Activated CD8-positive, alpha-beta memory T cell treated with anti-CD3 and anti-CD28 coated beads, Interleukin-2, amount 10 ng/mL, durations not matched to agents 7 days and 5 days (primary cell): ENCODE data around the gene MC5R. TPM values are rescaled to one million over a fixed set of nuclear protein-coding genes. Genes with fewer than 3 reads are reported as not detected.
"Not testable (repeated sequence)": the region's sequence is repeated elsewhere in the genome, so short reads cannot be mapped to it uniquely, and the experiment has no call there.

Experiments used
- ATAC-seq: fragments of 150-1000 bp; cut with Tn5 transposase; one replicate; pipeline ENCODE4 v1.10.0; 2021; ENCODE audit warnings: moderate library complexity
- CTCF ChIA-PET: fragments of 350-600 bp; sonication (Branson Sonifier 250); formaldehyde crosslinking; loops from one replicate; lab custom pipeline; 2021; ENCODE audit warnings: antibody characterized with exemption; lab: Charles Lee
- DNase-seq: peaks from one replicate; pipeline ENCODE4 v3.0.0-alpha.2; 2020
- H3K27ac Mint-ChIP-seq: one replicate; pipeline ENCODE4 v1.8.0; 2021; ENCODE audit warnings: mild to moderate bottlenecking, mixed read lengths
- H3K27me3 Mint-ChIP-seq: one replicate; pipeline ENCODE4 v1.8.0; 2021; ENCODE audit warnings: mixed read lengths
- H3K36me3 Mint-ChIP-seq: one replicate; pipeline ENCODE4 v1.8.0; 2021; ENCODE audit warnings: mild to moderate bottlenecking, mixed read lengths
- H3K4me1 Mint-ChIP-seq: one replicate; pipeline ENCODE4 v1.8.0; 2021; ENCODE audit warnings: mixed read lengths
- H3K4me3 Mint-ChIP-seq: one replicate; pipeline ENCODE4 v1.8.0; 2021; ENCODE audit warnings: mild to moderate bottlenecking, moderate library complexity, mixed read lengths
- H3K9me3 Mint-ChIP-seq: one replicate; pipeline ENCODE4 v1.8.0; 2022; ENCODE audit warnings: low read depth, mixed read lengths
- total RNA-seq, 2 experiments: library from RNA; stranded (reverse); gene quantifications; one replicate each; pipeline ENCODE4 v1.2.3, GENCODE V29; 2021

The MC5R gene
- total RNA-seq, 2 experiments from 2014 or later: 0.12 TPM; not detected in 1

DNA sequence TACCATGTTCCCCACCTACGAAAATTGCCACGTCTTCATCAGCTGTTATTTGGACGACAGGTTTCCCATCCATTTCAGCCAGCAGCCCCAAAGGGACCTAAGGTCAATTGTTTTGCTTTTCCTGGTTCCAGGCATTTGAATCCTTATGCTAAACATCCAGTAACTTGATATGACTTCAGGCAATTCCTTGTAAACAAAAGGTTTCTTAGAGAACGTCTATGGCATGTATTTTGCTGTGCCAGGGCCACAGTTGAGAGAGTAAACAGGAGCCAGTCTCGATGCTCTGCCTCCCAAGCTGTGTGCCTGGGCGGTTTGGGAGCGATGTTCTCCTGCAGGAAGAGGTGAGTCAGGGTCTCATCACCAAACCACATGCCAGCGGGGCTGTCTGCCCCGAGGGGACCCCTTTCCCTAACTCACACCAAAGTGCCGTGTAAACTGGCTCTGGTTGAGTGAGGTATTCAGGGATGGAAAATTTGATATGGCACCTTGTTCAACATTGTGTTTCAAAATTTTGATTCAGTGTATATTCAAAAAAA, 12.9 kb upstream of the MC5R start:
- H3K27me3 Mint-ChIP-seq: peaks cover 28% of the 10 kb centered on the region
- no peaks in the 10 kb centered on the region for H3K36me3 Mint-ChIP-seq
- no peak overlapping the region for H3K27ac Mint-ChIP-seq
- ATAC-seq (no peak), DNase-seq (no peak)
- H3K4me3 Mint-ChIP-seq: no peak overlapping the region
- CTCF ChIA-PET: no interaction called here
- H3K9me3 Mint-ChIP-seq: no peaks in the 10 kb centered on the region
- H3K4me1 Mint-ChIP-seq: no peaks in the 10 kb centered on the region

DNA sequence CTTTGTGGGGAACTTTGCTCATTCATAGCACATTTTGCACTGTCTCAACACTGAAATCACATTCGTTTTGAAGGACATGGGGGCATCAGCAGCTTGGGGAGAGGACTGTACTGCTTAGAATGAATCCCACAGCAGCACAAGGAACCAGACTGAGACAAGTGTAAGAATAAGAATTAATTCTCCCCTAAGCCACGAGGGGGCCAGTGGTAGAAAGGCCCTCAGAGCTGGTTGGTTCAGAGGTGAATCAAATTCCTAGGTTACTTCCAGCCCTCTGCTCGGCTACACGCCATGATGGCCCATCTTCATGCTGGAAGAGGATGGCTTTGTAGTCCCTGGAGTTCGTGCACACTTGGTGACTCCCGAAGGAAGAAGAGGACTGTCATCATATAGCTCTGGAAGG, 12.0 kb upstream of the MC5R start:
- H3K36me3 Mint-ChIP-seq: no peaks in the 10 kb centered on the region
- no peaks in the 10 kb centered on the region for H3K9me3 Mint-ChIP-seq
- DNase-seq (no peak), ATAC-seq (no peak)
- peaks cover 23% of the 10 kb centered on the region for H3K27me3 Mint-ChIP-seq
- H3K4me3 Mint-ChIP-seq: no peak overlapping the region
- no peaks in the 10 kb centered on the region for H3K4me1 Mint-ChIP-seq
- CTCF ChIA-PET: interaction anchor here (1.0 to 3.4 kb wide), 8 partner anchors 12 to 633 kb away, joined by 3 to 21 read pairs (median 5); partner anchors contain the start of gene MC5R
- H3K27ac Mint-ChIP-seq: no peak overlapping the region

DNA sequence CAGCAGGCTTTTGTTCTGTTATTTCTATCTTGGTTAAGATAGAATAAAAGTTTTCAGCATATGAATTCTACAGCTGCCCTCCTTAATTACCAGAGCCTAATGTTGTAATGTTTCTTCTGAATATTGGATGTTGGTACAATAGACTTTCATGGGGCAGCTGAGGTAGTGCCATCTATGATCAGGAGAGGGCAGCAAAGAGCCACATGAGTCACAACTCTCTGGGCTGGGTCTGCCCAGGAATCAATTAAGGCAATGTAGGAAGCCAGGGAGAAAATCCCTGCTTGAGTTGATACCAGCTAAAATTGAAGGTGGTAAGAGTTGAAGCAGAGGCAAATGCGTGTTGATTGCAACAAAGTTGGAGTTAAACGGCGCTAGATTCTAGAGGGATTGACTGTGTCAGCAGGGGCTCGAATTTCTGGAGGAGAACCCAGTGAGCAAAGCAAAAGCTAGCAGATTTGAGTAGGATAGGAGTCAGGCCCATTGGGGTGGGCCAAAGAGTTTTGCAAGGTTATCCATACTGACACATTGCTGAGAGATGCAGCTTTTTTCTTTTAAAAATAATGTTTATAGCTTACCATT, 10.6 kb upstream of the MC5R start:
- Mint-ChIP-seq H3K9me3 (no peaks in the 10 kb centered on the region), H3K4me3 (no peak overlapping the region), H3K27ac (no peak overlapping the region), H3K36me3 (no peaks in the 10 kb centered on the region), H3K4me1 (no peaks in the 10 kb centered on the region), H3K27me3 (peaks cover 23% of the 10 kb centered on the region)
- CTCF ChIA-PET: interaction anchor here (0.6 to 3.4 kb wide), 13 partner anchors 11 to 284 kb away, joined by 3 to 21 read pairs (median 3); partner anchors contain the start of gene MC5R
- ATAC-seq (peak; percentile 82), DNase-seq (peak; percentile 72)

DNA sequence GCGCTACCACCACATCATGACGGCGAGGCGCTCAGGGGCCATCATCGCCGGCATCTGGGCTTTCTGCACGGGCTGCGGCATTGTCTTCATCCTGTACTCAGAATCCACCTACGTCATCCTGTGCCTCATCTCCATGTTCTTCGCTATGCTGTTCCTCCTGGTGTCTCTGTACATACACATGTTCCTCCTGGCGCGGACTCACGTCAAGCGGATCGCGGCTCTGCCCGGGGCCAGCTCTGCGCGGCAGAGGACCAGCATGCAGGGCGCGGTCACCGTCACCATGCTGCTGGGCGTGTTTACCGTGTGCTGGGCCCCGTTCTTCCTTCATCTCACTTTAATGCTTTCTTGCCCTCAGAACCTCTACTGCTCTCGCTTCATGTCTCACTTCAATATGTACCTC, 2.3 kb downstream of the MC5R start:
- no peak overlapping the region for H3K4me3 Mint-ChIP-seq
- DNase-seq (no peak), ATAC-seq (no peak)
- H3K36me3 Mint-ChIP-seq: no peaks in the 10 kb centered on the region
- peaks cover 6% of the 10 kb centered on the region for H3K4me1 Mint-ChIP-seq
- H3K9me3 Mint-ChIP-seq: no peaks in the 10 kb centered on the region
- H3K27ac Mint-ChIP-seq: no peak overlapping the region
- H3K27me3 Mint-ChIP-seq: peaks cover 45% of the 10 kb centered on the region
- CTCF ChIA-PET: no interaction called here

- DNase-seq (no peak), ATAC-seq (no peak)
- CTCF ChIA-PET: no interaction called here
- H3K9me3 Mint-ChIP-seq: no peaks in the 10 kb centered on the region
- no peak overlapping the region for H3K4me3 Mint-ChIP-seq
- peaks cover 44% of the 10 kb centered on the region for H3K27me3 Mint-ChIP-seq
- no peak overlapping the region for H3K27ac Mint-ChIP-seq
- no peaks in the 10 kb centered on the region for H3K4me1 Mint-ChIP-seq
- no peaks in the 10 kb centered on the region for H3K36me3 Mint-ChIP-seq
Observed at GRCh38 chr18:13831864-13832508, 8.0 kb downstream of the MC5R start.

DNA sequence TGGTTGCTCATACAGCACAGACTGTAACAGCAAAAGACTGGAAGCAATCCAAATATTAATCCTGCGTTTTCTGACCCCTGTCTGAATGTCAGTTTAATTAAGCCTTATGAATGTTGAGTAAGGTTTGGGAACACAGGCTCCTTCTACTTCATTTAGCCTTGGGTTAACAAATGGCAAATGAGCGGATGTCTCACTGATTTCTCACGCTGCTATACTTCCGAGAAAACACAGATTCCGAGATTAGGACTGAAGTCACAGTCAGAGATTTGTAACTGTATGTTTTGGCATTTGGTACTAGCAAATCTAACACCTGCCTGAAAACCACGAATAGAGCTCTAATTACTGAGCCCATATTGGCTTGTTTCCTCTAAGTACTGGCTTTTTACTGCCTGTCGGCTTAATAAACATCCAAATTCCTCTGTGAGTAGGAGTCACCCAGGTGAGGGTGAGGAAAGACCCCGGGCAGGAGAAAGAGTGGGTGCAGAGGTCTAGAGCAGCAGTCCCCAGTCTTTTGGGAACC, 10.6 kb downstream of the MC5R start:
- CTCF ChIA-PET: no interaction called here
- DNase-seq (no peak), ATAC-seq (no peak)
- Mint-ChIP-seq H3K9me3 (no peaks in the 10 kb centered on the region), H3K4me1 (no peaks in the 10 kb centered on the region), H3K27ac (no peak overlapping the region), H3K27me3 (peaks cover 34% of the 10 kb centered on the region), H3K4me3 (no peak overlapping the region), H3K36me3 (no peaks in the 10 kb centered on the region)

- Mint-ChIP-seq H3K9me3 (no peaks in the 10 kb centered on the region), H3K4me3 (no peak overlapping the region), H3K36me3 (no peaks in the 10 kb centered on the region), H3K4me1 (no peaks in the 10 kb centered on the region), H3K27ac (no peak overlapping the region), H3K27me3 (peaks cover 34% of the 10 kb centered on the region)
- no peak for ATAC-seq
- CTCF ChIA-PET: no interaction called here
- DNase-seq: no peak
Observed at GRCh38 chr18:13835202-13835601, 11.3 kb downstream of the MC5R start.

DNA sequence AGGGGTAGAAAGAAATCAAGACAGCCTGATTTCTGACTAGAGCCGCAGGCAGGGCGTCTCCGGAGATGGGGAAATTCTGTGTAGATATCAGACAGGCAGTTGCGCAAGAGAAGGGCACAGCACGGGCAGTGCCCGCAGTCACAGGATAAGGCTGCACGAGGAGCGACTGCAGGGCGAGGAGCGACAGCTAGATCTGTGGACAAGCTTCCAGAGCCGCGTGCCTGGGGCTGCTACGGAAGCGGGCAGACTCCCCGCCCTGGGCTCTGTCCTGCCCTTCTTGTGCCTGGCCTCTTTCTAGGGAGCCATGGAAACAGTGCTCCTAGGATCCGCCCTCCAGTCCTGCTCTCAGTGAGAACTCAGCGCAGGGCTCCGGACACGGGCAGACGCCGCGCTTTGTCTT, 12.6 kb downstream of the MC5R start:
- DNase-seq: no peak
- H3K4me1 Mint-ChIP-seq: no peaks in the 10 kb centered on the region
- H3K27me3 Mint-ChIP-seq: peaks cover 27% of the 10 kb centered on the region
- no peak overlapping the region for H3K27ac Mint-ChIP-seq
- no peak for ATAC-seq
- no peaks in the 10 kb centered on the region for H3K9me3 Mint-ChIP-seq
- no peak overlapping the region for H3K4me3 Mint-ChIP-seq
- CTCF ChIA-PET: no interaction called here
- no peaks in the 10 kb centered on the region for H3K36me3 Mint-ChIP-seq

DNA sequence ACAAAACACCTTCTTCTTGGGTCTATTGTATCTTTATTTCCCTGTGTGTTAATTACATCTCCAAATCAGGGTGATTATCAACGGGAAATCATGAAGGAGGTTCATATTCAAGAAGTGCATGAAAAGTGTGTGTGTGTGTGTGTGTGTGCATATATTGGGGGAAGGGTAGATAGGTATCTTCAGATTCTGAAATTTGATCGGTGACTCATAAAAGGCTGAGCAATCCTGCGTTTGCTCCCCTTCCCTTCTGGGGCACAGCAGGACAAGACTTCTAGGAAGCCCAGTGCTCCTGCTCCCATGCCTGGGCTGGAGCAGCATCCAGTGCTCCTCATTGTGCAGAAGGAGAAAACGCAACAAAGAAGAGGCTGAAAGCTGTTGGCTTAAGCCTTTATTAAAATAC, 25.8 kb downstream of the MC5R start:
- Mint-ChIP-seq H3K4me1 (no peaks in the 10 kb centered on the region), H3K27me3 (no peaks in the 10 kb centered on the region), H3K27ac (no peak overlapping the region), H3K4me3 (no peak overlapping the region), H3K9me3 (peaks cover 6% of the 10 kb centered on the region), H3K36me3 (no peaks in the 10 kb centered on the region)
- CTCF ChIA-PET: no interaction called here
- no peak for ATAC-seq
- DNase-seq: no peak

DNA sequence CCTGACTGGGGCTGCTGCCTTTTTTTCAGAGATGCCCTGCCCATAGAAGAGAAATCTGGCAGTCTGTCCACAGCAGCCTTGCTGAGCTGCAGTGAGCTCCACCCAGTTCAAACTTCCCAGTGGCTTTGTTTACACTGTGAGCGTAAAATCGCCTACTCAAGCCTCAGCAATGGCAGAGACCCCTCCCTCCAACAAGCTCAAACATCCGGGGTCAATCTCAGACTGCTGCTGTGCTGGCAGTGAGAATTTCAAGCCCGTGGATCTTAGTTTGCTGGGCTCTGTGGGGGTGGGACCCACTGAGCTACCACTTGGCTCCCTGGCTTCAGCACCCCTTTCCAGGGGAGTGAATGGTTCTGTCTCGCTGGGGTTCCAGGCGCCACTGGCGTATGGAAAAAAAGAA, 38.9 kb downstream of the MC5R start:
- H3K4me1 Mint-ChIP-seq, H3K36me3 Mint-ChIP-seq, CTCF ChIA-PET, DNase-seq, ATAC-seq, H3K9me3 Mint-ChIP-seq, H3K4me3 Mint-ChIP-seq, H3K27ac Mint-ChIP-seq: not testable (repeated sequence)
- H3K27me3 Mint-ChIP-seq: peaks cover 47% of the 10 kb centered on the region

DNA sequence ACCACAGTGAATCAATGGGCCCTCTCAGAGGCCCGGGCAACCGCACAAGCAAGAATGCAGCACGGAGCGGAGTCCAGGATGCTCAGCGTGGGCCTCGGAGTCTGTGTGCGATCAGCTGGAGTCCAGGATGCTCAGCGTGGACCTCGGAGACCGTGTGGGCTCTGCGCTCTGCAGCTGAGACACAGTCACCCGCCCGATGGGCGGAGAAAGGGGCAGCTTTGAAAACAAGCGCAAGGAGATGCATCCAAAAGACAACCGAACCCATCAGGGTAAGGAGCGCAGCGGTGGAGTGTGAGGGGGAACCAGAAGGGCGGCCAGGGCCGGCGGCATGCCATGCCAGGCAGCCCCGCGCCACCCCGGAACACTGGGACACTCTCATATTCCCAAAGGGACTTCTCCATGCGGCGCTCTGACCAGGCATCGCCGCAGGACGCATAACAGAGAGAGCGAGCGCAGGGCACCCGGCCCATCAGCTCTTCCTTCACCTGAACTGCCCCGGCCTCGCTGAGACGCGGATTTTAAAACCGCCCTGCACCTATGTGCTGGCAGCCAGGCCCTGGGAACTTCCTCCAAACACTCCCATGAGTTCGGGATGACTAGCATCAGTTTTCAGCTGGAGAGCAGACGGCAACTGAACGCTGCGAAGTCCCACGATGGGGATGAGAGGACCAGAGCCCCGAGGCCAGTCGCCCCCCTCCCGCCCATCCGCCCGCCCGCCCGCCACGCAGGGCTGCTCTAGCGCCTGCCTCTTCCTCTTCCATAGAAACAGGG, 44.7 kb downstream of the MC5R start:
- ATAC-seq (no peak), DNase-seq (no peak)
- no peak overlapping the region for H3K4me3 Mint-ChIP-seq
- H3K27ac Mint-ChIP-seq: no peak overlapping the region
- H3K36me3 Mint-ChIP-seq: no peaks in the 10 kb centered on the region
- CTCF ChIA-PET: no interaction called here
- H3K4me1 Mint-ChIP-seq: no peaks in the 10 kb centered on the region
- H3K27me3 Mint-ChIP-seq: peaks cover 58% of the 10 kb centered on the region
- H3K9me3 Mint-ChIP-seq: no peaks in the 10 kb centered on the region

- ATAC-seq: no peak
- no peaks in the 10 kb centered on the region for H3K4me1 Mint-ChIP-seq
- DNase-seq: no peak
- H3K9me3 Mint-ChIP-seq: no peaks in the 10 kb centered on the region
- H3K27me3 Mint-ChIP-seq: peaks cover 53% of the 10 kb centered on the region
- no peak overlapping the region for H3K27ac Mint-ChIP-seq
- CTCF ChIA-PET: no interaction called here
- no peaks in the 10 kb centered on the region for H3K36me3 Mint-ChIP-seq
- no peak overlapping the region for H3K4me3 Mint-ChIP-seq
Observed at GRCh38 chr18:13871701-13872100, 47.8 kb downstream of the MC5R start.

GRCh38 chr18:13872373-13872772, 48.4 kb downstream of the MC5R start:
- H3K4me3 Mint-ChIP-seq: no peak overlapping the region
- ATAC-seq (no peak), DNase-seq (no peak)
- CTCF ChIA-PET: no interaction called here
- peaks cover 47% of the 10 kb centered on the region for H3K27me3 Mint-ChIP-seq
- H3K27ac Mint-ChIP-seq: no peak overlapping the region
- H3K9me3 Mint-ChIP-seq: no peaks in the 10 kb centered on the region
- H3K4me1 Mint-ChIP-seq: no peaks in the 10 kb centered on the region
- H3K36me3 Mint-ChIP-seq: no peaks in the 10 kb centered on the region
